K562 (cell line): Measurements from ENCODE around the gene NBPF12.
"Not testable (repeated sequence)": the region's sequence is repeated elsewhere in the genome, so short reads cannot be mapped to it uniquely, and the experiment has no call there.

Source experiments
- CBFA2T2 ChIP-seq: fragments of 450-650 bp; conservative IDR thresholded peaks from 2 replicates; pipeline ENCODE4 v1.6.1; 2017; ENCODE audit warnings: mild to moderate bottlenecking
- E2F1 ChIP-seq: sonication (generic); formaldehyde crosslinking; IDR thresholded peaks from 2 replicates; pipeline ENCODE4 v1.8.1; 2023; ENCODE audit warnings: mild to moderate bottlenecking, missing genetic modification reagents, moderate library complexity
- KAT2B ChIP-seq: IDR thresholded peaks from one replicate; pipeline ENCODE4 v1.6.1; 2012; ENCODE audit warnings: low read depth, mild to moderate bottlenecking, control low read depth, inconsistent platforms, low read length, moderate library complexity
- LARP7 ChIP-seq: fragments of 450-650 bp; IDR thresholded peaks from 2 replicates; pipeline ENCODE4 v1.6.1; 2016
- MTF1 ChIP-seq: fragments of 250-450 bp; sonication (Bioruptor Pico); IDR thresholded peaks from 2 replicates; pipeline ENCODE4 v1.9.0; 2021; ENCODE audit warnings: moderate library complexity, mild to moderate bottlenecking, inconsistent platforms, borderline replicate concordance
- POLR2A ChIP-seq: fragments of 450-650 bp; conservative IDR thresholded peaks from 2 replicates; pipeline ENCODE4 v1.6.1; 2016
- U2AF1 ChIP-seq: fragments of 200-400 bp; formaldehyde crosslinking; optimal IDR thresholded peaks from 2 replicates; pipeline ENCODE3; 2017; ENCODE audit warnings: mild to moderate bottlenecking, low read depth, low read length, moderate library complexity
- YY1 ChIP-seq, 3 experiments: IDR thresholded peaks; 2 replicates each; pipeline ENCODE4 v1.6.1; 2011; ENCODE audit warnings: low read length in 2 of 3, mild to moderate bottlenecking in 2 of 3, moderate library complexity in 2 of 3, borderline replicate concordance in 1 of 3, control low read depth in 1 of 3, low read depth in 1 of 3; ENCODE audit not compliant: insufficient read depth in 3 of 3, insufficient replicate concordance in 2 of 3, control insufficient read depth in 1 of 3, insufficient read length in 1 of 3; ENCODE audit errors: extremely low read depth in 1 of 3
- ZNF274 ChIP-seq: IDR thresholded peaks from 2 replicates; pipeline ENCODE4 v1.6.1; 2011; ENCODE audit warnings: low read depth, mild to moderate bottlenecking, low read length, moderate library complexity, borderline replicate concordance
- ZNF316 ChIP-seq: fragments of 450-650 bp; IDR thresholded peaks from 2 replicates; pipeline ENCODE4 v1.6.1; 2016
- TF ChIP-seq, protein P1 (sequence below), 3 experiments: IDR thresholded peaks in 2 of 3; conservative IDR thresholded peaks in 1 of 3; 2 replicates each; pipeline ENCODE4 v1.5.1; 2011 to 2012; ENCODE audit warnings: low read length in 3 of 3, mild to moderate bottlenecking in 3 of 3, control low read depth in 2 of 3, improper control_type of control experiment in 1 of 3, inconsistent platforms in 1 of 3, low read depth in 1 of 3, mixed read lengths in 1 of 3, moderate library complexity in 1 of 3; ENCODE audit not compliant: insufficient read depth in 2 of 3
- TF ChIP-seq, protein P2 (sequence below): sonication (generic); formaldehyde crosslinking; IDR thresholded peaks from 2 replicates; pipeline ENCODE4 v1.9.0; 2022; ENCODE audit warnings: mild to moderate bottlenecking, missing genetic modification reagents

- TF ChIP-seq CBFA2T2; LARP7; ZNF274; MTF1 (CRISPR knock-in tag); POLR2A; U2AF1; ZNF316; E2F1 (CRISPR knock-in tag); KAT2B; YY1 (IDR thresholded peaks at IDR 0.05; ENCODE audit: borderline replicate concordance in 1 of 3, control insufficient read depth in 1 of 3, extremely low read depth in 1 of 3, insufficient read depth in 3 of 3, insufficient read length in 1 of 3, insufficient replicate concordance in 2 of 3, low read depth in 1 of 3, low read length in 2 of 3): not testable (repeated sequence)
- TF ChIP-seq, protein P1, sequence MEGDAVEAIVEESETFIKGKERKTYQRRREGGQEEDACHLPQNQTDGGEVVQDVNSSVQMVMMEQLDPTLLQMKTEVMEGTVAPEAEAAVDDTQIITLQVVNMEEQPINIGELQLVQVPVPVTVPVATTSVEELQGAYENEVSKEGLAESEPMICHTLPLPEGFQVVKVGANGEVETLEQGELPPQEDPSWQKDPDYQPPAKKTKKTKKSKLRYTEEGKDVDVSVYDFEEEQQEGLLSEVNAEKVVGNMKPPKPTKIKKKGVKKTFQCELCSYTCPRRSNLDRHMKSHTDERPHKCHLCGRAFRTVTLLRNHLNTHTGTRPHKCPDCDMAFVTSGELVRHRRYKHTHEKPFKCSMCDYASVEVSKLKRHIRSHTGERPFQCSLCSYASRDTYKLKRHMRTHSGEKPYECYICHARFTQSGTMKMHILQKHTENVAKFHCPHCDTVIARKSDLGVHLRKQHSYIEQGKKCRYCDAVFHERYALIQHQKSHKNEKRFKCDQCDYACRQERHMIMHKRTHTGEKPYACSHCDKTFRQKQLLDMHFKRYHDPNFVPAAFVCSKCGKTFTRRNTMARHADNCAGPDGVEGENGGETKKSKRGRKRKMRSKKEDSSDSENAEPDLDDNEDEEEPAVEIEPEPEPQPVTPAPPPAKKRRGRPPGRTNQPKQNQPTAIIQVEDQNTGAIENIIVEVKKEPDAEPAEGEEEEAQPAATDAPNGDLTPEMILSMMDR (IDR thresholded peaks at IDR 0.05 in 2 of 3, conservative IDR thresholded peaks at IDR 0.05 in 1 of 3; ENCODE audit: insufficient read depth in 2 of 3, low read depth in 1 of 3, low read length in 3 of 3): not testable (repeated sequence)
- TF ChIP-seq, protein P2, sequence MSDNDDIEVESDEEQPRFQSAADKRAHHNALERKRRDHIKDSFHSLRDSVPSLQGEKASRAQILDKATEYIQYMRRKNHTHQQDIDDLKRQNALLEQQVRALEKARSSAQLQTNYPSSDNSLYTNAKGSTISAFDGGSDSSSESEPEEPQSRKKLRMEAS (CRISPR knock-in tag): not testable (repeated sequence)
These were observed 11.7 kb upstream of the NBPF12 start for GRCh38 chr1:146926413-146926812.
